ENCODE measurements around the gene CARD9.

- no peak for TF ChIP-seq CTCF (IDR thresholded peaks at IDR 0.05)
- TF ChIP-seq POLR2A (IDR thresholded peaks at IDR 0.05): no peak
Measured at GRCh38 chr9:136411378-136411777, 37.9 kb upstream of the CARD9 start.

All from esophagus squamous epithelium (tissue), 4 donors.